Measurements from ENCODE around the gene ATP8A2. TPM values are rescaled to one million over a fixed set of nuclear protein-coding genes. Genes with fewer than 3 reads are reported as not detected.

Gene ATP8A2
- total and polyA plus RNA-seq, 5 donors = 0.09 to 0.65 (median 0.22) TPM

DNA sequence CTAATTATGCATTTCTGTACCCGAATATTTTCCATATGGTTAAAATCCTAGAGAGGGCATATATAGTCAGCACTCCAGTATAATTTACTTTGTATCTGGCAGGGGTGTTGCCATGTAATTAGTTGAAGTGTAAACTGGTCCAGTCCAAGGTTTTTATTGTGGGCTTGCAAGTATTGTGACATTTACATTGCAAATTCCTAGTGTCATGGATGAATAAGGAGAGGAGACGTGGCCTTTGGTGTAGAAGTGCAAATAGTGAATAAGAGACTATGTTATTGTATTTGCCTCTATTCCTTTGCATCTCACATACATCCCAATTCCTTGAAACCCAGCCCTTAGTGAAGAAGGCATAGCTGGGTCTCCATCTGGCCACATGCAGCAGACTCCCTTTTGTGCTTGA is 330.6 kb downstream of the ATP8A2 start:
- H3K4me3 ChIP-seq (ENCODE audit: low read length) = no peak overlapping the region
- H3K27ac ChIP-seq (ENCODE audit: low read length) = no peak overlapping the region
- intact Hi-C loops (cut with DNase I) = no loop called here
- no peaks in the 10 kb centered on the region for H3K4me1 ChIP-seq (ENCODE audit: control insufficient read depth, insufficient read depth, low read length)
- no peaks in the 10 kb centered on the region for H3K9me3 ChIP-seq (ENCODE audit: control insufficient read depth, low read length)
- 92% methylated on average over 2 of the region's 2 CpGs for WGBS
- H3K27me3 ChIP-seq (ENCODE audit: control insufficient read depth, insufficient read depth) = no peaks in the 10 kb centered on the region
- DNase-seq (no peak), ATAC-seq (no peak)

DNA sequence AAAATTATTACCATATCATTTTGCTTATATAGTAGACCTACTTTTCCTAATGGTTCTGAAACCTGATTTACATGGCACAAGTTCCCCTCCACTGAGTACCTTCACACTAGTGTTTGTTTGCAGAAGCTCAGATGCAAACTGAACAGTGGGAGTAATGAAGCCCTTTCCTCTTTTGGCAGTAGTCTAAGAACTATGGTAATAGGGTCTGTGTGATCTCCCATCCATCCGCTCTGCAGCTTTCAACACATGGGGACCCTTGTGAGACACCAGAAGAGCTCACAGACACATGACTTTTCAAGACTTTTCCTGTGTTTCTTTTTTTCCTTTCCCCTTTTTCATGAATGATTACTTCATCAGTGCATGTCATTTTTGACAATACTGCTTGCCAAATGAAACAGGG is 336.0 kb downstream of the ATP8A2 start:
- no peaks in the 10 kb centered on the region for H3K27me3 ChIP-seq (ENCODE audit: control insufficient read depth, insufficient read depth)
- no peak overlapping the region for H3K27ac ChIP-seq (ENCODE audit: low read length)
- DNase-seq (no peak), ATAC-seq (no peak)
- H3K9me3 ChIP-seq (ENCODE audit: control insufficient read depth, low read length) = no peaks in the 10 kb centered on the region
- 52% methylated on average over 1 of the region's 1 CpG for WGBS
- no peak overlapping the region for H3K4me3 ChIP-seq (ENCODE audit: low read length)
- no peaks in the 10 kb centered on the region for H3K4me1 ChIP-seq (ENCODE audit: control insufficient read depth, insufficient read depth, low read length)
- intact Hi-C loops (cut with DNase I) = no loop called here

DNA sequence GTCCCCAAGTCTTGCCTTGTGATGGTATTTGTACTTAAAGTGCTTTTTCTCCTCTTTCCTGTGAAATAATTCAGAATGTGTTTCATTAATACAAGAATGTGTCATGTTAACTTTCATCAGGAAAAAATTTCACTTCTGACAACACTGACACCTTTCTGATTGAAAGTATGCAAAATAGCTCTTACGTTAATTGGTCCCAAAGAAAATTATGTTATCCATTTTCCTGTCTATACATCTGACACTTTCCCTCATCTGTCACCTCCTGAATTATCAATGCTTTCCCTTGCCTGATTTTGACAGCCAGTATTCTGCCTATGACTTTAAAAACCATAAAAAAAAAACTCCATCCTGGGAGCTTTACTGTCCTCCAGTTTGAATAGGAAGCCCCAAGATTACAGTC is 336.5 kb downstream of the ATP8A2 start:
- no peaks in the 10 kb centered on the region for H3K4me1 ChIP-seq (ENCODE audit: control insufficient read depth, insufficient read depth, low read length)
- H3K27me3 ChIP-seq (ENCODE audit: control insufficient read depth, insufficient read depth) = no peaks in the 10 kb centered on the region
- no peaks in the 10 kb centered on the region for H3K9me3 ChIP-seq (ENCODE audit: control insufficient read depth, low read length)
- WGBS = 57% methylated on average over 1 of the region's 1 CpG
- ATAC-seq (no peak), DNase-seq (no peak)
- H3K4me3 ChIP-seq (ENCODE audit: low read length) = no peak overlapping the region
- H3K27ac ChIP-seq (ENCODE audit: low read length) = no peak overlapping the region
- intact Hi-C loops (cut with DNase I) = no loop called here

DNA sequence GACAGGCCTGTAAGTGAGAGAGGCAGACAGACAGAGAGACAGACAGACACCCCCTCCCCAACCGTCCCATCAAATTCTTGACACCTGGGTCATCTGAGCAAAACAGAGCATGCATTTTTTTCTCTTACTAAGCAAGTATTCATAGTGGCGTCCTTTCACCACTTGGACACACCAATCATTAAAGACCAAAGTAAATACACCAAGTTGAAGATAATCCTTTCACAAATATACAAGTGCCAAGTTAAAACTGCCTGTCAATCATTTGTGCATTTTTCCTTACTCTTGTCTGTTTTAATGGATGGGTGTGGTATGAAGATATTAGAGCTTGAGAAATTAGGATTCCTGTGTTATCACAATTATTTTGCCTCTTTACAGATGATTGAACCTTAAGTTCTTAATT is 337.3 kb downstream of the ATP8A2 start:
- Histone ChIP-seq H3K4me1 (ENCODE audit: control insufficient read depth, insufficient read depth, low read length) (no peaks in the 10 kb centered on the region), H3K27ac (ENCODE audit: low read length) (no peak overlapping the region), H3K9me3 (ENCODE audit: control insufficient read depth, low read length) (no peaks in the 10 kb centered on the region), H3K4me3 (ENCODE audit: low read length) (no peak overlapping the region), H3K27me3 (ENCODE audit: control insufficient read depth, insufficient read depth) (no peaks in the 10 kb centered on the region)
- DNase-seq = no peak
- 84% methylated on average over 2 of the region's 2 CpGs for WGBS
- ATAC-seq = no peak
- intact Hi-C loops (cut with DNase I) = no loop called here

DNA sequence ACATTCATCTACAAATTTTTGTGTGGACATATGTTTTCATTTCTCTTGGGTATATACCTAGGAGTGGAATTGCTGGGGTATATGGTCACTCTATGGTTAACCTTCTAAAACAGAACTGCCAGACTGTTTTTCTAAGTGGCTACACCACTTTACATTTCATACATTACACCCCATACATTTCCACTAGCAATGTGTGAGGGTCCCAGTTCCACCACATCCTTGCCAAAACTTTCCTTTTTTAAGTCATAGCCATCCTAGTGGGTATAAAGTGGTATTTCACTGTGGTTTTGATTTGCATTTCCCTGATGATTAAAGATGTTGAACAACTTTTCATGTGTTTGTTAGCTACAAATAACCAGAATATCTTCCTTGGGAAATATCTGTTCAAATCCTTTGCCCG is 344.0 kb downstream of the ATP8A2 start:
- no peaks in the 10 kb centered on the region for H3K27me3 ChIP-seq (ENCODE audit: control insufficient read depth, insufficient read depth)
- ATAC-seq = no peak
- intact Hi-C loops (cut with DNase I) = no loop called here
- H3K4me1 ChIP-seq (ENCODE audit: control insufficient read depth, insufficient read depth, low read length) = no peaks in the 10 kb centered on the region
- H3K9me3 ChIP-seq (ENCODE audit: control insufficient read depth, low read length) = no peaks in the 10 kb centered on the region
- DNase-seq = no peak
- no peak overlapping the region for H3K4me3 ChIP-seq (ENCODE audit: low read length)
- no peak overlapping the region for H3K27ac ChIP-seq (ENCODE audit: low read length)
- WGBS = 71% methylated on average over 1 of the region's 1 CpG

DNA sequence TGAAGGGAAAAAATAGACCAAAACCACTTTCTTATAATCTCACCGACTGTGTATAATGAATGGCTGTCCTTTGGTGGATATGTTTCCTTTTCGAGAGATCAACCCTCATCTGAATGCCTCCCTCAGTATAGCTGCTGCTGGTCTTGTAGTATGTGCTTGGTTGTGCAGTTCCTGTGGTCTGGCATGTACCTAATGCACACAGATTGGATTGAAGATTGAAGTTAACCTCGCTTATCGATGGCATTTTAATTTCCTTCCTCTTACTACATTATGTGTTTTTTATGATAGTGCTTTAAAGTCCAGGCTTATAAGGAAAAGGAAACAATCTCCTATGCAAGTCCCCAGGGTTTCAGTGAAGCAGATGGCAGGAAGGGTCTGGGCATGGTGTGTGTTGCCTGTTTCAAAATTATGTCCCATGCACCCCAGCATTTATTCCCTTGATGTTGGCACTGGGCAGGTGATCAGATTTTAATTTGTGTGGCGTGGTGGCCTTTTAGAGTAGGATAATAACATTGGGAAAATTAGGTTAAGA is 346.0 kb downstream of the ATP8A2 start:
- no peak for ATAC-seq
- H3K27me3 ChIP-seq (ENCODE audit: control insufficient read depth, insufficient read depth) = no peaks in the 10 kb centered on the region
- intact Hi-C loops (cut with DNase I) = no loop called here

DNA sequence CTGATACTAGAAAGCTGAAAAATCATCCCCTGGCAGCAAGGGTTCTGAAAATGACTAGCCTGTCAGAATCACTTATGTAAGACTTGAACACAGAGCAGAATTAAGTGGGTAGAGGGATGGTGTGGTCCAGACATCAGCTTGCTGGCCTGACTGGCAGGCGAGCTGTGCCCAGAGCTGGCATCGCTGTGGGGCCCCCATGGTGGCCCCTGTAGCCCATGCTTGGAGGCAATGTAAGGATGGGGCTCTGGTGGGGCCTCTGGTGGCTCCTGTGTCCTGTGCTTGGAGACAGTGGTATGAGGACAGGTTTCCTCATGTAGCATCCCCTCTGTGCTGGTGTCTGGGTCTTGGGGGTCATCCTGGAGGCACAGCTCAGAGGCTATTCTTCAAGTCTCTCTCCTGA is 347.9 kb downstream of the ATP8A2 start:
- intact Hi-C loops (cut with DNase I) = no loop called here
- Histone ChIP-seq H3K27me3 (ENCODE audit: control insufficient read depth, insufficient read depth) (no peaks in the 10 kb centered on the region), H3K4me1 (ENCODE audit: control insufficient read depth, insufficient read depth, low read length) (no peaks in the 10 kb centered on the region), H3K27ac (ENCODE audit: low read length) (no peak overlapping the region), H3K9me3 (ENCODE audit: control insufficient read depth, low read length) (no peaks in the 10 kb centered on the region), H3K4me3 (ENCODE audit: low read length) (no peak overlapping the region)
- 96% methylated on average over 2 of the region's 2 CpGs for whole genome bisulfite sequencing
- no peak for DNase-seq
- ATAC-seq = no peak

More for the DNA sequence above, 346.0 kb downstream of the ATP8A2 start:
- H3K27ac ChIP-seq (ENCODE audit: low read length) = no peak overlapping the region
- H3K4me3 ChIP-seq (ENCODE audit: low read length) = no peak overlapping the region
- H3K4me1 ChIP-seq (ENCODE audit: control insufficient read depth, insufficient read depth, low read length) = no peaks in the 10 kb centered on the region
- H3K9me3 ChIP-seq (ENCODE audit: control insufficient read depth, low read length) = no peaks in the 10 kb centered on the region
- 74% methylated on average over 5 of the region's 5 CpGs for WGBS
- no peak for DNase-seq

DNA sequence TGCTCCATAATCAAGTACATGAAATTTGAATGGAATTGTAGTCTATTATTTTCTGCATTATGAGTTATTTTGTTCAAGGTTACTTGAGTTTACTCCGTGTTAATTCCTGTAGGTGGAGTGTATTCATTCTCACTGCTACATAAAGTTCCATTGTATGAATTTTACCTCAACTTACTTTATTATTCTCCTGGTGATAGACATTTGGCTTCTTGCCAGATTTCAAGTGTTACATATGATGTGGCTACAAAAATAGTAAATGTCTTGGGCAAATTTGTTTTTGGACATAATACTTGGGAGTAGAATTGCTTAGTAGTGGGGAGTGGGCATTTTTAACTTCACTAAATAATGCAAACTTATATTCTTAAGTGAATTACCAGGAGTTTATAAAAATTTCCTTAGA is 351.1 kb downstream of the ATP8A2 start:
- Histone ChIP-seq H3K27me3 (ENCODE audit: control insufficient read depth, insufficient read depth) (no peaks in the 10 kb centered on the region), H3K4me3 (ENCODE audit: low read length) (no peak overlapping the region), H3K9me3 (ENCODE audit: control insufficient read depth, low read length) (no peaks in the 10 kb centered on the region), H3K4me1 (ENCODE audit: control insufficient read depth, insufficient read depth, low read length) (no peaks in the 10 kb centered on the region), H3K27ac (ENCODE audit: low read length) (no peak overlapping the region)
- DNase-seq (no peak), ATAC-seq (no peak)
- 71% methylated on average over 1 of the region's 1 CpG for WGBS
- intact Hi-C loops (cut with DNase I) = no loop called here

DNA sequence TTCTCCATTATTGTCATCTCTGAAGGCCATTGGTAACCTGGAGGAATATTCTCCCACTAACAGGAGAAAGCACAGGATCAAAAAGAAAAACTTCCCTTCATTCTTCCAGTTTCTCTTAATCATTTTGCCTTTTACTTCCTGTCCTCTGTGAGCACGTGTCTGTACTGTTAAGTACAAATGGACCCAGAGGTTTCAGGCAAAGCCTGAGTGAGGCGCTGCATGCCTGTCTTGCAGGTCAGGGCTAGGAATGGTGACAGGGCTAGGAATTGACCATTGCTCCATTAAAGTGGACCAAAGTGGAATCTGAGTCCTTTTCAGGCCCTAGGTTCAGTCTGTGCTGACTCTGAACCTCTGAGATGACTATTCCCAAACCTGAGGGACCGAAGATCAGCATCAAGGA is 353.3 kb downstream of the ATP8A2 start:
- Histone ChIP-seq H3K4me3 (ENCODE audit: low read length) (no peak overlapping the region), H3K27me3 (ENCODE audit: control insufficient read depth, insufficient read depth) (no peaks in the 10 kb centered on the region), H3K27ac (ENCODE audit: low read length) (no peak overlapping the region), H3K4me1 (ENCODE audit: control insufficient read depth, insufficient read depth, low read length) (no peaks in the 10 kb centered on the region), H3K9me3 (ENCODE audit: control insufficient read depth, low read length) (no peaks in the 10 kb centered on the region)
- WGBS = 84% methylated on average over 3 of the region's 3 CpGs
- DNase-seq (no peak), ATAC-seq (no peak)
- intact Hi-C loops (cut with DNase I) = no loop called here

DNA sequence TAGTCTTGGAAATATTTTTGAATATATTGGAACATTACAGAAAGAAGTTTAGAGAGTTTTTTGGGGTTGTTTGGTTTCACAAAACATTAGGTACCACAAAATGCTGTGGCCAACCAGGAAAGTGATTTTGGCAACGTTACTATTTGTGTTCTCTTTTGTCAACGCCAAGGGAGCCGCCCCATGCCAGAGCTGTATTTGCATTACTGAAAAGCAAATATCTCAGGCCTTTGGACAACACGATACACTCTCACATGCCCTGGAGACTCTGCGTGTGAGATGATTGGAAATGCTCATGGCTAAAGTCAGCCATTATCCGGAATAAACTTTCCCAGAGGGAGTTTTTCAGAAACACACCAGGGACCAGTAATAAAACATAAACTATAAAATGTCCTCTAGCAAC is 355.5 kb downstream of the ATP8A2 start:
- Histone ChIP-seq H3K27me3 (ENCODE audit: control insufficient read depth, insufficient read depth) (no peaks in the 10 kb centered on the region), H3K27ac (ENCODE audit: low read length) (no peak overlapping the region), H3K4me3 (ENCODE audit: low read length) (no peak overlapping the region), H3K9me3 (ENCODE audit: control insufficient read depth, low read length) (no peaks in the 10 kb centered on the region), H3K4me1 (ENCODE audit: control insufficient read depth, insufficient read depth, low read length) (no peaks in the 10 kb centered on the region)
- ATAC-seq = no peak
- intact Hi-C loops (cut with DNase I) = no loop called here
- 52% methylated on average over 6 of the region's 6 CpGs for WGBS
- no peak for DNase-seq

DNA sequence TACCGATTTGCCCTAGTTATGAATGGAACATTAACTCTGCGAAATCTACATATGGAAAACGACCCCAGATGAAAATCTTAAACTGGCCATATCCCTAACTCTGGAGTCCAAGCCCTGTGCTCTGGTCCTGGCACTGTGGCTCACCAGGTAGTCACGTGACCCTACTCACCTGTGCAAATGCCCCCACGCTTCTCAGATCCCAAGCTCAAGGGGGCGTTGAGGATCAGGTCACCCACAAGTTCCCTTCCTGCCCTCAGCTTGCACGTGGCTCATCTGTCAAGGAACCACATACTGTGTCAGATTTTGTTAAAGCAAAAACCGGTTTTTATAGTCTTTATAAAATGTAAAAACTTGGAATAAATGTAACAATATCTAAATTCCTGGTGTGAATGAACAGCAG is 356.0 kb downstream of the ATP8A2 start:
- ATAC-seq (no peak), DNase-seq (no peak)
- Histone ChIP-seq H3K27me3 (ENCODE audit: control insufficient read depth, insufficient read depth) (no peaks in the 10 kb centered on the region), H3K4me1 (ENCODE audit: control insufficient read depth, insufficient read depth, low read length) (no peaks in the 10 kb centered on the region), H3K9me3 (ENCODE audit: control insufficient read depth, low read length) (no peaks in the 10 kb centered on the region), H3K27ac (ENCODE audit: low read length) (no peak overlapping the region), H3K4me3 (ENCODE audit: low read length) (no peak overlapping the region)
- intact Hi-C loops (cut with DNase I) = no loop called here
- 73% methylated on average over 8 of the region's 8 CpGs for WGBS

DNA sequence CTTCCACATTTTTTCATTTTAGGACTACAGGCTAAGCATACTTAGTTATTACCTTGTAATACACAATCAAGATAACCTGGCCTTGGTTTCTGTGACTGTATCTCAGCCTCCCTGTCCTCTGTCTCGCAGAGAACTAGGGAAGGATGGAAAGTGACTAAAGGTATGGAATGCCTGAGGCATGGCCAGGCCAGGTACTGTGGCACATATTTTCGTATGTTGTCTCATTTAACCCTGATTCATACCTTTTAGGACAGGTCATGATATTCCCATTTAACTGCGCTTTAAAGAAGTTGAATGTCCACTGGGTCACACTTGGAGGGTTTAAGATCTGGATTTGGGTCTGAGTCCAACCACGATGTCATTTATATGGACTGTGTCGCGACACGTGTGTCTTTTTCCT is 357.4 kb downstream of the ATP8A2 start:
- no peak overlapping the region for H3K4me3 ChIP-seq (ENCODE audit: low read length)
- H3K9me3 ChIP-seq (ENCODE audit: control insufficient read depth, low read length) = no peaks in the 10 kb centered on the region
- no peaks in the 10 kb centered on the region for H3K4me1 ChIP-seq (ENCODE audit: control insufficient read depth, insufficient read depth, low read length)
- intact Hi-C loops (cut with DNase I) = no loop called here
- H3K27ac ChIP-seq (ENCODE audit: low read length) = no peak overlapping the region
- no peak for ATAC-seq
- 90% methylated on average over 7 of the region's 7 CpGs for WGBS
- H3K27me3 ChIP-seq (ENCODE audit: control insufficient read depth, insufficient read depth) = no peaks in the 10 kb centered on the region
- no peak for DNase-seq
